Measurements from ENCODE around the gene L3MBTL1. TPM values are rescaled to one million over a fixed set of nuclear protein-coding genes. Genes with fewer than 3 reads are reported as not detected.

Gene L3MBTL1
- total RNA-seq, 1 experiment from 2014 or later: 21.6 TPM

DNA sequence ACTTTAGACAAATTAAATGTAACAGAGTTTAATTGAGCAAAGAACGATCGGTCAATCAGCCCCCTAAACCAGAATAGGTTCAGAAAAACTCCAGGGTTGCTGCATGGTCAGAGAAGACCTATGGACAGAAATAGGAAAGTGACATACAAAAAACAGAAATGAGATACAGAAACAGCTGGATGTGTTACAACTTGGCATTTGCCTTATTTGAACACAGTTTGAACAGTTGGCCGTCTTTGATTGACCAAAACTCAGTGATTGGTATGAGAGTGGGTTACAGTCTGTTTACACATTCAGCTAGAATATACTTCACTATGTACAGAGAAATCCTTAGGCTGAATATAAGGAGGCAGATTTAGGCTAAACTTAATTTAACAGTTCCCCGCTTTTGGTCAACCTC, 29.9 kb upstream of the L3MBTL1 start:
- ChIA-PET POLR2A (no interaction called here), CTCF (no interaction called here), RAD21 (ENCODE audit: low non-redundant PET in 1 of 2, low total read pairs in 2 of 2, uncharacterized antibody in 2 of 2, unreplicated experiment in 2 of 2) (interaction anchor here in 1 of 2 experiments (0.7 kb wide), 1 partner anchor 13 kb away, joined by 4 read pairs; no protein-coding TSS in a partner anchor)
- Histone ChIP-seq H3K79me2 (ENCODE audit: insufficient read depth, low read length) (no peaks in the 10 kb centered on the region), H3K36me3 (ENCODE audit: control insufficient read depth in 1 of 2, insufficient read depth in 2 of 2, low read length in 2 of 2) (no peaks in the 10 kb centered on the region), H3K27me3 (ENCODE audit: insufficient read depth, low read length) (no peaks in the 10 kb centered on the region), H3K9ac (ENCODE audit: low read length) (no peak overlapping the region), H3K4me1 (ENCODE audit: control insufficient read depth in 1 of 2, insufficient read depth in 2 of 2, low read length in 2 of 2) (no peaks in the 10 kb centered on the region), H3K9me2 (ENCODE audit: insufficient read depth) (no peaks in the 10 kb centered on the region), H3K27ac (ENCODE audit: low read depth, low read length) (no peak overlapping the region), H3K9me3 (ENCODE audit: control insufficient read depth in 1 of 2, insufficient read depth in 1 of 2, low read depth in 1 of 2, low read length in 2 of 2) (no peaks in the 10 kb centered on the region), H2AFZ (ENCODE audit: low read depth, low read length, poor library complexity, severe bottlenecking) (no peak overlapping the region), H3K4me3 (replicated peaks in 1 of 2; ENCODE audit: low read depth in 1 of 2, low read length in 2 of 2) (no peak overlapping the region), H4K20me1 (ENCODE audit: insufficient read depth) (no peaks in the 10 kb centered on the region), H3K4me2 (ENCODE audit: low read length) (no peak overlapping the region)
- ATAC-seq (no peak), DNase-seq (ENCODE audit: low read depth, low spot score) (no peak)
- no peak for TF ChIP-seq CEBPB (IDR thresholded peaks at IDR 0.05; ENCODE audit: low read depth)
- TF ChIP-seq EZH2 (IDR thresholded peaks at IDR 0.05): no peak
- intact Hi-C loops (cut with micrococcal nuclease): no loop called here
- no TSS peak for BruUV-seq (replicated peaks)

DNA sequence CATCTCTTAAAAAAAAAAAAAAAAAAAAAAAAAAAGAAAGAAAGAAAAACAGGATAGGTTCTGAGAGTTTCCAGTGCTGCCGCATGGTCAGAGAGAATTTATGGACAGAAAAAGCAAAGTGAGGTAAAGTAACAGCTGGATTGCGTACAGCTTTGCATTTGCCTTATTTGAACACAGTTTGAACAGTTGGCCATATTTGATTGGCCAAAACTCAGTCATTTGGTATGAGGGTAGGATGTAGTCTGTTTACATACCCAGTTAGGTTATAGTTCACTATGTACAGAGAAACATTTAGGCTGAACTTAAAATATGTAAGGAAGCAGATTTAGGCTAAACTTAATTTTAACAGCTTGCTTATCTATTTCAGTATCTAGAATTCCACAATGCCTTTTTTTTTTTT, 17.5 kb upstream of the L3MBTL1 start:
- ATAC-seq: no peak
- H3K4me1 ChIP-seq (ENCODE audit: control insufficient read depth in 1 of 2, insufficient read depth in 2 of 2, low read length in 2 of 2): no peaks in the 10 kb centered on the region
- DNase-seq (ENCODE audit: low read depth, low spot score): no peak
- H2AFZ ChIP-seq (ENCODE audit: low read depth, low read length, poor library complexity, severe bottlenecking): no peak overlapping the region
- no peak overlapping the region for H3K9ac ChIP-seq (ENCODE audit: low read length)
- H3K27ac ChIP-seq (ENCODE audit: low read depth, low read length): no peak overlapping the region
- no peak overlapping the region for H3K4me3 ChIP-seq (replicated peaks in 1 of 2; ENCODE audit: low read depth in 1 of 2, low read length in 2 of 2)
- no peaks in the 10 kb centered on the region for H3K9me3 ChIP-seq (ENCODE audit: control insufficient read depth in 1 of 2, insufficient read depth in 1 of 2, low read depth in 1 of 2, low read length in 2 of 2)
- ChIA-PET RAD21 (ENCODE audit: low non-redundant PET in 1 of 2, low total read pairs in 2 of 2, uncharacterized antibody in 2 of 2, unreplicated experiment in 2 of 2) (no interaction called here), POLR2A (no interaction called here), CTCF (no interaction called here)
- H3K4me2 ChIP-seq (ENCODE audit: low read length): no peak overlapping the region
- H3K79me2 ChIP-seq (ENCODE audit: insufficient read depth, low read length): no peaks in the 10 kb centered on the region
- H3K27me3 ChIP-seq (ENCODE audit: insufficient read depth, low read length): no peaks in the 10 kb centered on the region
- no peaks in the 10 kb centered on the region for H3K36me3 ChIP-seq (ENCODE audit: control insufficient read depth in 1 of 2, insufficient read depth in 2 of 2, low read length in 2 of 2)
- TF ChIP-seq CBX3 (IDR thresholded peaks at IDR 0.05; ENCODE audit: low read depth): no peak
- TF ChIP-seq RAD21 (IDR thresholded peaks at IDR 0.05; ENCODE audit: low read depth): no peak
- no peaks in the 10 kb centered on the region for H4K20me1 ChIP-seq (ENCODE audit: insufficient read depth)
- BruUV-seq (replicated peaks): no TSS peak
- intact Hi-C loops (cut with micrococcal nuclease): no loop called here
- H3K9me2 ChIP-seq (ENCODE audit: insufficient read depth): no peaks in the 10 kb centered on the region

DNA sequence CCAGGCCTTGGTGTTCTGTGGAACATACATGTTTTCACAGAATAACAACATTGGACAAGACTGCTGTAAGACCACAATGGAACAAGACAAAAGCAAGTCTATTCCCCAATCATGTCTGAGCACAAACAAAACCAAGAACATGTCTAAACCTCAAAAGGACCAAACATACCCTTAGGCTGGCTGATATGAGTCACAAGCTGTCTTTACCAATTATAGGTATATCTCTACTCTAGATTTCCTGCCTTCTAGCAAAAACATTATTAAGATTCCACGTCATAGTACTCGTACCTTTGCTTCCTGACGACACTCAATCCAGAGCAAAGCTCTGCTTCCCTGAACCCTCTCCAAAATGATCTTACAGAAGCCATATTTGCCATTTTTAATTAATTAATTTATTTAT, 15.4 kb upstream of the L3MBTL1 start:
- H3K27me3 ChIP-seq (ENCODE audit: insufficient read depth, low read length): no peaks in the 10 kb centered on the region
- ChIA-PET POLR2A (interaction anchor here (1.3 kb wide), 1 partner anchor 34 kb away, joined by 4 read pairs; the partner anchor contains the start of gene SRSF6), CTCF (interaction anchor here (1.1 kb wide), 1 partner anchor 14 kb away, joined by 4 read pairs; no protein-coding TSS in a partner anchor), RAD21 (ENCODE audit: low non-redundant PET in 1 of 2, low total read pairs in 2 of 2, uncharacterized antibody in 2 of 2, unreplicated experiment in 2 of 2) (no interaction called here)
- no peaks in the 10 kb centered on the region for H3K9me3 ChIP-seq (ENCODE audit: control insufficient read depth in 1 of 2, insufficient read depth in 1 of 2, low read depth in 1 of 2, low read length in 2 of 2)
- no TSS peak for BruUV-seq (replicated peaks)
- H4K20me1 ChIP-seq (ENCODE audit: insufficient read depth): no peaks in the 10 kb centered on the region
- DNase-seq (ENCODE audit: low read depth, low spot score): no peak
- intact Hi-C loops (cut with micrococcal nuclease): no loop called here
- H3K9me2 ChIP-seq (ENCODE audit: insufficient read depth): no peaks in the 10 kb centered on the region
- H3K4me2 ChIP-seq (ENCODE audit: low read length): no peak overlapping the region
- no peak for ATAC-seq
- no peaks in the 10 kb centered on the region for H3K4me1 ChIP-seq (ENCODE audit: control insufficient read depth in 1 of 2, insufficient read depth in 2 of 2, low read length in 2 of 2)
- no peaks in the 10 kb centered on the region for H3K79me2 ChIP-seq (ENCODE audit: insufficient read depth, low read length)
- H3K4me3 ChIP-seq (replicated peaks in 1 of 2; ENCODE audit: low read depth in 1 of 2, low read length in 2 of 2): no peak overlapping the region
- H2AFZ ChIP-seq (ENCODE audit: low read depth, low read length, poor library complexity, severe bottlenecking): no peak overlapping the region
- no peaks in the 10 kb centered on the region for H3K36me3 ChIP-seq (ENCODE audit: control insufficient read depth in 1 of 2, insufficient read depth in 2 of 2, low read length in 2 of 2)
- no peak overlapping the region for H3K9ac ChIP-seq (ENCODE audit: low read length)
- H3K27ac ChIP-seq (ENCODE audit: low read depth, low read length): no peak overlapping the region
- TF ChIP-seq ELF1 (IDR thresholded peaks at IDR 0.05; ENCODE audit: borderline replicate concordance, low read depth) (no peak), RAD21 (IDR thresholded peaks at IDR 0.05; ENCODE audit: low read depth) (no peak), POLR2AphosphoS5 (IDR thresholded peaks at IDR 0.05; ENCODE audit: low read depth, low read length) (no peak), EZH2 (IDR thresholded peaks at IDR 0.05) (no peak), SIN3A (IDR thresholded peaks at IDR 0.05; ENCODE audit: low read depth) (no peak), ZNF274 (IDR thresholded peaks at IDR 0.05; ENCODE audit: low read depth, low read length) (no peak), REST (IDR thresholded peaks at IDR 0.05; ENCODE audit: low read depth) (no peak), CBX3 (IDR thresholded peaks at IDR 0.05; ENCODE audit: low read depth) (no peak)
- TF ChIP-seq, protein P1, sequence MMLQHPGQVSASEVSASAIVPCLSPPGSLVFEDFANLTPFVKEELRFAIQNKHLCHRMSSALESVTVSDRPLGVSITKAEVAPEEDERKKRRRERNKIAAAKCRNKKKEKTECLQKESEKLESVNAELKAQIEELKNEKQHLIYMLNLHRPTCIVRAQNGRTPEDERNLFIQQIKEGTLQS (IDR thresholded peaks at IDR 0.05): no peak

All from HCT116 (cell line).